Activated CD8-positive, alpha-beta T cell treated with anti-CD3 and anti-CD28 coated beads for 36 hours (primary cell): ENCODE results near the gene FHAD1. TPM values are rescaled to one million over a fixed set of nuclear protein-coding genes. Genes with fewer than 3 reads are reported as not detected.
A peak's percentile ranks its signal among the peaks of the same experiment; 100 is the strongest.

ENCODE experiments used
- ATAC-seq: fragments of 200-7000 bp; cut with Tn5 transposase; one replicate; pipeline ENCODE4 v1.10.0; 2021; ENCODE audit warnings: mild to moderate bottlenecking, moderate library complexity
- CTCF ChIA-PET: fragments of 350-600 bp; sonication (Branson Sonifier 250); formaldehyde crosslinking; loops from one replicate; lab custom pipeline; 2021; ENCODE audit warnings: antibody characterized with exemption; lab: Charles Lee
- POLR2A ChIA-PET: fragments of 350-600 bp; sonication (Branson Sonifier 250); formaldehyde crosslinking; loops from one replicate; lab custom pipeline; 2021; ENCODE audit warnings: antibody characterized with exemption; lab: Charles Lee
- DNase-seq: peaks from one replicate; pipeline ENCODE4 v3.0.0-alpha.2; 2020
- H3K27ac Mint-ChIP-seq: one replicate; pipeline ENCODE4 v1.8.0; 2021; ENCODE audit warnings: mild to moderate bottlenecking, mixed read lengths
- H3K27me3 Mint-ChIP-seq: one replicate; pipeline ENCODE4 v1.8.0; 2021; ENCODE audit warnings: mixed read lengths
- H3K36me3 Mint-ChIP-seq: one replicate; pipeline ENCODE4 v1.8.0; 2021; ENCODE audit warnings: low read depth, mixed read lengths
- H3K4me1 Mint-ChIP-seq: one replicate; pipeline ENCODE4 v1.8.0; 2021; ENCODE audit warnings: low read depth, mixed read lengths
- H3K4me3 Mint-ChIP-seq: one replicate; pipeline ENCODE4 v1.8.0; 2021; ENCODE audit warnings: mild to moderate bottlenecking, moderate library complexity, mixed read lengths
- H3K9me3 Mint-ChIP-seq: one replicate; pipeline ENCODE4 v1.8.0; 2021; ENCODE audit warnings: mixed read lengths
- CTCF ChIP-seq: fragments of 200-600 bp; IDR thresholded peaks from one replicate; pipeline ENCODE4 v1.8.0; 2022; ENCODE audit warnings: antibody characterized with exemption, mild to moderate bottlenecking
- intact Hi-C: fragments of 100-400 bp; cut with micrococcal nuclease; formaldehyde crosslinking; loops from one replicate; pipeline ENCODE4 v1.10.0; 2022
- total RNA-seq, 2 experiments: library from RNA; stranded (reverse); gene quantifications; one replicate each; pipeline ENCODE4 v1.2.3, GENCODE V29; 2021

Gene FHAD1
- total RNA-seq: under 1 TPM; 0.07 to 0.16 TPM

- Mint-ChIP-seq H3K27me3 (peaks cover 49% of the 10 kb centered on the region), H3K4me1 (peaks cover 57% of the 10 kb centered on the region), H3K27ac (no peak within 1 kb of the TSS), H3K4me3 (peak within 1 kb of the TSS; percentile 43), H3K36me3 (peaks cover 9% of the 10 kb centered on the region), H3K9me3 (peaks cover 9% of the 10 kb centered on the region)
- POLR2A ChIA-PET: interaction anchor here (0.7 to 3.2 kb wide), 3 partner anchors 14 to 15 kb away, joined by 3 to 10 read pairs (median 8); no protein-coding TSS in a partner anchor
- ATAC-seq: peak; percentile 18
- peak; percentile 71 for DNase-seq
- TF ChIP-seq CTCF: no peak
- intact Hi-C loops: no loop called here
- CTCF ChIA-PET: interaction anchor here (0.9 kb wide), 1 partner anchor 14 kb away, joined by 3 read pairs; no protein-coding TSS in a partner anchor
Measured at GRCh38 chr1:15246960-15247614, at the start of gene FHAD1. Gene FHAD1 (plus strand): TSS chr1:15247223. CDS start chr1:15251785, 4,562 bp downstream.

GRCh38 chr1:15197591-15198447 is 49.2 kb upstream of the FHAD1 start:
- intact Hi-C loops: no loop called here
- CTCF ChIA-PET: interaction anchor here (1.6 kb wide), 1 partner anchor 74 kb away, joined by 3 read pairs; no protein-coding TSS in a partner anchor
- TF ChIP-seq CTCF: no peak
- POLR2A ChIA-PET: no interaction called here
- no peaks in the 10 kb centered on the region for H3K36me3 Mint-ChIP-seq
- peaks cover 7% of the 10 kb centered on the region for H3K27me3 Mint-ChIP-seq
- no peaks in the 10 kb centered on the region for H3K4me1 Mint-ChIP-seq
- no peaks in the 10 kb centered on the region for H3K9me3 Mint-ChIP-seq
- H3K4me3 Mint-ChIP-seq: no peak overlapping the region
- H3K27ac Mint-ChIP-seq: no peak overlapping the region
- ATAC-seq (no peak), DNase-seq (no peak)

GRCh38 chr1:15198684-15199083 is 48.3 kb upstream of the FHAD1 start:
- intact Hi-C loops: no loop called here
- ATAC-seq: no peak
- H3K27ac Mint-ChIP-seq: no peak overlapping the region
- H3K9me3 Mint-ChIP-seq: no peaks in the 10 kb centered on the region
- no peak for DNase-seq
- ChIA-PET CTCF (interaction anchor here (1.6 kb wide), 1 partner anchor 73 kb away, joined by 3 read pairs; no protein-coding TSS in a partner anchor), POLR2A (no interaction called here)
- H3K36me3 Mint-ChIP-seq: no peaks in the 10 kb centered on the region
- no peak for TF ChIP-seq CTCF
- H3K4me3 Mint-ChIP-seq: no peak overlapping the region
- H3K4me1 Mint-ChIP-seq: no peaks in the 10 kb centered on the region
- peaks cover 7% of the 10 kb centered on the region for H3K27me3 Mint-ChIP-seq

GRCh38 chr1:15201221-15201620 is 45.8 kb upstream of the FHAD1 start:
- H3K36me3 Mint-ChIP-seq: no peaks in the 10 kb centered on the region
- TF ChIP-seq CTCF: no peak
- ChIA-PET CTCF (interaction anchor here (1.4 kb wide), 1 partner anchor 71 kb away, joined by 5 read pairs; no protein-coding TSS in a partner anchor), POLR2A (no interaction called here)
- ATAC-seq: no peak
- no peak overlapping the region for H3K27ac Mint-ChIP-seq
- DNase-seq: no peak
- no peaks in the 10 kb centered on the region for H3K9me3 Mint-ChIP-seq
- intact Hi-C loops: no loop called here
- peaks cover 2% of the 10 kb centered on the region for H3K27me3 Mint-ChIP-seq
- no peaks in the 10 kb centered on the region for H3K4me1 Mint-ChIP-seq
- no peak overlapping the region for H3K4me3 Mint-ChIP-seq
